HG03103 (cell line): ENCODE results near the gene SIAH2.
"Not testable (repeated sequence)": the region's sequence is repeated elsewhere in the genome, so short reads cannot be mapped to it uniquely, and the experiment has no call there.

Source experiments
- ATAC-seq: cut with Tn5 transposase; IDR thresholded peaks from one replicate; pipeline ENCODE4 v1.9.1; 2021; ENCODE audit warnings: low read depth; ENCODE audit not compliant: unreplicated experiment

SIAH2 gene, protein sequence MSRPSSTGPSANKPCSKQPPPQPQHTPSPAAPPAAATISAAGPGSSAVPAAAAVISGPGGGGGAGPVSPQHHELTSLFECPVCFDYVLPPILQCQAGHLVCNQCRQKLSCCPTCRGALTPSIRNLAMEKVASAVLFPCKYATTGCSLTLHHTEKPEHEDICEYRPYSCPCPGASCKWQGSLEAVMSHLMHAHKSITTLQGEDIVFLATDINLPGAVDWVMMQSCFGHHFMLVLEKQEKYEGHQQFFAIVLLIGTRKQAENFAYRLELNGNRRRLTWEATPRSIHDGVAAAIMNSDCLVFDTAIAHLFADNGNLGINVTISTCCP

DNA sequence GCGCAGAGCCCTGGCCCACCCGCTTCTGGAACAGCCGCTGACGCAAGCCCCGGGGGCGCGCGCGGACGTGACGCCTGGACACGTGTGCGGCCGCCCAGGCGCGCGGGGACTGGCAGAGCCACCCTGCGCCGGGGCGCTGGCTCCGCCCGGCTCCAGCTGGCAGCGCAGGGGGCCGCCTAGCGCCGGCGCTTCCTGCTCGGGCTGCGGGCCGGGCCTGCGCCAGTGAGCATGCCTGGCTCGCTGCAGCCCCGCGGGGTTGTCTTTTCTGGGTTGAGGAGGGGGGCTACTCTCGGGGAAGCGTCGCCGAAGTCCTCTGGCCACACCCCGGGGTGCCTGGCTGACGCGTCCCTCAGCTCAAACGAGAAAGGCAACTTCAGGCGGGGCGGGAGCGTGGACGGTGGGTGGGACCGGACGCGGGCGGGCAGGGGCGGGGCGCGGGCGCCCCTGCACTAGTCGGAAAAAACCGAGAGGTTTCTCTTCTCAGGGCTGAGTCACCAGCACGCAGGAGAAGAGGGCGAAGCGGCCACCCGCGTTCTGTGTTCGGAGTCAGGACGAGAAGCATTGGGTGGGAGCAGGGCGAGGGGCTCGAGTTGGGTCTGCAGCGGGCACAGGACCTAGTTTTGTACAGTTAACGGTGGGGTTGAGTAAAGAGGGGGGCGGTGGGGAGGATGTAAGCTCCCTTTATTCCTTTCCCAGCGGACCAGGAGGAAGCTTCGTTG is at the start of gene SIAH2:
SIAH2 (minus strand) TSS at position 48 of the 719 bp plus-strand sequence. CDS start 320 bp downstream, outside the sequence.
- peak; percentile 43 for ATAC-seq

DNA sequence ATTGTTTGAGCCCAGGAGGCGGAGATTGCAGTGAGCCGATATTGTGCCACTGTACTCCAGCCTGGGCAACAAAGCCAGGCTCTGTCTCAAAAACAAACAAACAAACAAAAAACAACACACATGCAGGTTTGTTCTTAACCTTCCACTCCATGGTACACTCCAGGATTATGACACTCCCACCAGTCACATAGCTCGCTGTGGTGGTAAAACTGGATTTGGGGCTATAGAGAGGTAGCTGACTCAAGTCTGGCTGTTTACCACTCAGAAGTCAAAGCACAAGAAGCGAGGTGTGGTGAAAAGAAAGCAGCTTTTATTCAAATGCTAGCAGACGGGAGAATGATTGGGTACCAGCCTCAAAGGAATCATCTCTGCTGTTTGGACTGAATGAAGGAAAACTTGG is 49.0 kb upstream of the SIAH2 start:
- no peak for ATAC-seq

DNA sequence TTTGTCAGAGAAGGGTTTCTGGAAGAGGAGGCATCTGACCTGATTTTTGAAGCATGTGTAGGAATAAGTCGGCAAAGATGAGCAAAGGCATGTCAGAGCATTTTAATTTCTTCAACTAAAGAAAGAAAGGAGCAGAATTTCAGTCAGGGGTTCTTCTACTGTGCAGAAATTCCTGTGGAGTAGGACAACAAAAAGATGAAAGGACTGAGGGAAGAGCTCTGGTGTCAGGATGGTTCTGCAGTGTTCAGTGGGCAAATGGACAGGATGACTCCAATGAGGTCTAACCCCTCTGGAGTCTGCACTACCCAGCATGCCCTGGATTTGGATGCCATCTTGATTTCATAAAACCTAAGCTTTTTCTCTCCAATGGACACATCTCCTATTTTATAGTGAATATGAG is 47.7 kb upstream of the SIAH2 start:
- no peak for ATAC-seq

DNA sequence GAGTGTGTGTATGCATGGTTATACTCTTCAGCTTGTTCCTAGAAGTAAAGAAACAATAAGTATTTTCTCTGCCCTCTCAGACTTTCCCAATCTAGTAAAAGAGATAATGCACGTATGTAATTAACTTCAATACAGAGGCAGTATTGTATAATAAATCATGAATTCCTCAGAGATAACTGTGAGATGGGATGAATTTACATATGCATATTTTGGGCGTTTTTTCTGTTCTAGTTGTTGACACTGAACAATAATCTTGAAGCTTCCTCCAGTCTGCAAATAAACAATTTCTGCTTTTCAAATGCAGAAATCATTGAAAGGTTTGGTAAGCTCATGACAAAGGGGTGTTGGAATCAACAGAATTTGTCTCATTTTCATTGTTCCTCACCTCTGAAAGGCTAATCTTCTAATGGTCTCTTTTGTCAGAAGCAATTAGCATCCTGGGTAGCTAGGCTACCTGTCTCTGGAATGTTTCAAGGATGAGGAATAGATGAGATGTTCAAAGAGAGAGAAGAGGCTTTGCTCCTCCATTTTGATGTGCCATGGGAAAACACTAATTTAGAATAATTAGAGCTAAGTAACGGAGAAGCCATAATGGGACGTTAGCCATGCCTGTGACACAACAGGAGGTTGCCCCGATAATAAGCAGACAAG is 43.3 kb upstream of the SIAH2 start:
- no peak for ATAC-seq

DNA sequence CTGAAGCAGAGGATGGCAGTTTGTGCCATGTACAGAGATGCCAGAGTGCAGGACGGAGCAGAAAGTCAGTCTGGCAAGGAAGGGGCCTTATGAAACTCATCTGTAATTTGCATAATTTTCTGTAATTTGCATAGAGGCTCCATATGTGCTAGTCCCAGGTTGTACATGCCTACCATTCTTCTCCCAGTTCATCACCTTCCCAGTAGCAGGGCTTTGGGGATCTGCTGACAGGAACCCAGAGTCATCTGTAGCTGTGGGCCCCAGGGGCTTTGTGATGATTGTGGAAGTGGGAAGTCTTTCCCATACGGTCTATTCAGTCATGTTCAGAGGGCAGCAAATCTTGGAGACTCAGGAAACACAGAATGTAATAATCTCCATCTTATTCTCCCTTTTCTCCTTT is 42.4 kb upstream of the SIAH2 start:
- ATAC-seq: no peak

DNA sequence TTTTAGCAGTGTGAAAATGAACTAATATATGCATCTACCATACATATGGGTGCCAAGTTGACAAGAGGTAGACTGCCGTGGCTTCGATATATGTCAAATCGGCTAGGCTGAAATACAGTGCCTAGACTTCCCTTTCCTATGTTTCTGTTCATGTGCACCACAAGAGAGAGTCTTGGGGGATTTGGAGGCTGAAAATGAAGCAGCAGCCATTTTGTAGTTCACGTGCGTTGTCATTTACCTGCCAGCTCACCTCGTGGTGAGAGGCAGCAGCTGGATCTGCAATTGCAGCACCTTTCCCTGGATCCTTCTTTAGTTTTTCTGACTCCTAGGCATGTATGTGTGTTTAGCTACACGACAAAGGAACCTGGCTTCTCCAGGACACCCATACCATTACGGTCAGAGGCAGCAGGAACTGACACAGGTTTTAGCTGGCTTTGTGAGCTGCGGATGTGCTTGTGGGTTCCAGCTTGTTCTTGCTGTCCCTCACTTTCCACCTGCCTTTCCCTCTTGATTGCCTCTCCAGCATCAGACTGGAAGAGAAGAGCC is 40.5 kb upstream of the SIAH2 start:
- no peak for ATAC-seq

DNA sequence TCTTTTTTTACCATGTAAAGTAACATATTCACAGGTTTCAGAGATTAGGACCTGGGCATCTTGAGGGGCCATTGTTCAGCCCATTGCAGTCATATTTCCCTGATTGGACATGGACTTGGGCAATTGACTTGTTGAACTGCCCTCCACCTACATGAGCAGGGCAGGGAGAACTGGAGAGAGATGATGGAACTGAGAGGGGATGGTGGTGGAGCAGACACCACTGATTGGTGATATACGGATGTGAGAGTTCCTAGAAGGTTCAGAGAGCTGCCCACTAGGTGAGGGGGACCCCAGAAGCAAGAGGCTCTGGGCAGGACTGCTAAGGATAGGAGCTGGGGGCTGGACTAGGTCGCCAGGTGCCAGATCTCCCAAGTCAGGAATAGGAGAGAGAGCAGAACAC is 37.8 kb upstream of the SIAH2 start:
- no peak for ATAC-seq

DNA sequence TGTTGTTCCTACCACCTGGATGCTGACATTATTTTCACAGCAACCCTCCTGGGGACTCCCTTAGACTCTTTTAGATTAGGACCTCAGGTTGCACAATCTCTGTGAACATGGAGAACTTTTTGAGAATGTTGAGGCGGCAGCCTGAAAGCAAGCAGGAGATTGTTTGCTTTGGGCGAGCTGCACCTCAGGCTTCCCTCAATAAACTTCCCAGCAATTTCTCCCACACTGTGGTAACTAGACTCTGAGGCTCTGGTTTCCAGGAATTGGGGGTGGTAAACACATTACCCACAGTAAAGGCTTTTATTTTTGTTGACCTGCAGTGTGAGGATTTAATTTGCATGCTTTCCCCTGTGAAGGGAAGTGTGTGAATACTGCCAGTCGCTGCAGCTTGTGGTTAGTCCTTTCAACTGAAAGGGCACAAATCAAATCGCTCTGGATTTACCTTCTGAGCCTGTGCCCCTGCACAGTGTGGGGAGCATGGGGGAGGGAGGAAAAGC is 35.2 kb upstream of the SIAH2 start:
- ATAC-seq: no peak

DNA sequence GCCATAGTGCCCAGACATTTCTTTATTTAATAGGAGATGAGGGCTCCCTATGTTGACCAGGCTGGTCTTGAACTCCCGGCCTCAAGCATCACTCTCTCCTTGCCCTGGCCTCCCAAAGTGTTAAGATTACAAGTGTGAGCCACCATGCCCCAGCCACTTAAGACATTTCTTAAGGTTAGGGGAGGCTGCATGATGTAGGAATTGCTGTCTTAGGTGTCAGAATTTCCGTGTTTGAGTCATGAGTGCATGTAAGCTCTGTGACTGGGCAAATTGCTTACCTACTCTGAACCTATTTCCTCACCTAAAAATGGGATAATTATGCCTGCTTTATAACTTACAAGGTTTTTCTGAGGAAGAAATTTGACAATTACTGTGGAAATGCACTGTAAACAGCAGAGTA is 34.2 kb upstream of the SIAH2 start:
- no peak for ATAC-seq

DNA sequence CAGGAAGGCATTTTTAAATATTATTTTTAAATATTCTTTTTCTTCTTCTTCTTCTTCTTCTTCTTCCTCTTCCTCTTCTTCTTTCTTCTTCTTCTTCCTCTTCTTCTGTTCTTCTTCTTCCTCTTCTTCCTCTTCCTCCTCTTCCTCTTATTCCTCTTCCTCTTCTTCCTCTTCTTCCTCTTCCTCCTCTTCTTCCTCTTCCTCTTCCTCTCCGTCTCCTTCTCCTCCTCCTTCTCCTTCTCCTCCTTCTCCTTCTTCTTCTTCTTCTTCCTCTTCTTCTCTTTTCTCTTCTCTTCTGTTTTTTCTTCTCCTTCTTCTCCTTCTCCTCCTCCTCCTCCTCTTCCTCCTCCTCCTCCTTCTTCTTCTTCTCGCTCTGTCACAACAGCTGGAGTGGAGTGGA is 33.6 kb upstream of the SIAH2 start:
- ATAC-seq: not testable (repeated sequence)

DNA sequence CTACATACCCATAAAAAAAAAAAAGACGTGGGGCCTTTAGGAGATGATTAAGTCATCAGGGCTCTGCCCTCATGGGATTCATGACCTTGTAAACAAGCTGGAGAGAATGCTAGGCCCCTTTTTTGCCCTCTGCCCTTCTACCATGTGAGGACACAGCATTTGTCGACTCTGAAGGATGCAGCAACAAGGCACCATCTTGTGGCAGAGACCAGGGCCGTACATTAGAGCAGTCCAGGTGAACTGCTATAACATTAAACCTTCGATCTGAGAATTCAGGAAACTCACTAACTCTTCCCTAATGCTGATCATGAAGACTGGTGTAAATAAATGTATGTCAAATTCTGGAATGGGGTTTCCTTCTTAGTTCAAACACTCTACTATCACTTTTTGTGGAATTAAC is 30.7 kb upstream of the SIAH2 start:
- no peak for ATAC-seq

DNA sequence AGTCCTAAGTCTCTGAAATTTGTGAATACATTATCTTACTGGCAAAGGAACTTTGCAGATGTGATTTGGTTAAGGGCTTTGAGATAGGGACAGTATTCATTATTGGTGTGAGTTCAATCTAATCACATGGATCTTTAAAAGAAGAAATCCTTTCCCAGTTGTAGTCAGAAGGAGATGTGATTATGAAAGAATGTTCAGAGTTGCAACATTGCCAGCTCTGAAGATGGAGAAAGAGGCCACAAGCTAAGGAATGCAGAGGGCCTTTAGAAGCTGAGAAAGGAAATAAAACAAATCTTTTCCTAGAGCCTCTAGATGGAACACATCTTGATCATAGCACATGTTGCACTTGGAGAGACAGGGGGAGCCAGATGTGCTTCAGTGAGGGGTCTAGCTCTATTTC is 27.7 kb upstream of the SIAH2 start:
- ATAC-seq: no peak

DNA sequence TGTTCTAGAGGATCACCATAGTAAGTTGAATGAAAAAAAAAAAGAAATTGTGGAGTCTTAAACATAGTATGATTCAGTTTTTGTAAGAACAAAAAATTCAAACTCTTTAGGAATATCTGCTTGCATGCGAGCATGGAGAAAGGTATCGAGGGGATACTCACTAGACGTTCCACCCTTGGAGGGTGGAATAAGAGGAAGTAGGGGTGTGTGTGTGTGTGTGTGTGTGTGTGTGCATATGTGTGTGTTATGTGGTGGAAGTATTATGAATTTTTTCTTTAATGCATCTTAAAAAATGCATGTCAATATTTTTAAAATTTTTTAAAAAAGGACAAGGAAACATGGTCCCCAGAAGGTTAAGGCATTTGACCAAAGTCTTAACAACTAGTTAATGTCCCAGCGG is 26.5 kb upstream of the SIAH2 start:
- no peak for ATAC-seq

DNA sequence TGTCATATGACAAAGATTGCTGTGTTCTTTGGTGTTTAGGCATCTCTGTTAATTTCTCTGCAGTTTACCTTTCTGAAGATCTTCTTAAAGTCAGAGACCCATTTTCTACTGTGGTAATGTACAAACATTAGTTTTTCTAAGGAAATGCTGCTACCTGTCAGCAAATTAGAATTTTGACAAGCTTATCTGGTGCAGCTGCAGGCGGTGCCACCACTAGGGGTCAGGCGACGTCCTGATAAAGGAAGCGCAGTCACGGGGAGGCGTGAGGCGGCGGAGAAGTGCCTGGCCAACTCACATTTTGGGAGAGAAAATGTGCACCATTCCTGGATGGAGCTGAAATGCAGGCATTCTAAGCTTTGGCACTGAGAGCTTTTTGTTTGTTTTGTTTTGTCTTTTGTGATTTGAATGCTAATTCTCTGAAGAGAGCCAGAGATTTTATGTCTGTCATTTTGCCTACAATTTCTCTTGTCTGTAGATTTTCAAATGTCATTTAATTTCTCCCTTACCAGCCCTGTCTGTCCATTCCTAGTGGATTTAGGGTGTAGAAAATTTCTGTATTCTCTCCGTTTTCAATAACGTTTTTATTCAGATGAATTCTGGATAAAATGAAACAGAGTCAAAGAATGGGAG is 24.9 kb upstream of the SIAH2 start:
- ATAC-seq: peak; percentile 55

DNA sequence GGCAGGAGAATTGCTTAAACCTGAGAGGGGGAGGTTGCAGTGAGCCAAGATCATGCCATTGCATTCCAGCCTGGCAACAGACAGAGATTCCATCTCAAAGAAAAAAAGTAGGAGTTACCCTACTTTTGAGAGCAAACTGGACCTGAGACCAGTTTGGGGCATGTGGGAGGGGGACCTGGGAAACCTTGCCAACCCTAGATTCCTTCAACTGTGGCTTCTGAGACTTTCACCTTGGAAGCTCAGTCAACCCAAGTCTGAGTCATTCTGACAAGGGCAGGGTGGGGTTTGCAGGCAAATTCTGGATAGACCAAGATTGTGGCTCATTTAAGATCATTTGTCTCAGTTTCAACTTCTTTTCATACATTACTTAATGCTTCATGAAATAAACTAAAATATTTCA is 23.8 kb upstream of the SIAH2 start:
- ATAC-seq: no peak

DNA sequence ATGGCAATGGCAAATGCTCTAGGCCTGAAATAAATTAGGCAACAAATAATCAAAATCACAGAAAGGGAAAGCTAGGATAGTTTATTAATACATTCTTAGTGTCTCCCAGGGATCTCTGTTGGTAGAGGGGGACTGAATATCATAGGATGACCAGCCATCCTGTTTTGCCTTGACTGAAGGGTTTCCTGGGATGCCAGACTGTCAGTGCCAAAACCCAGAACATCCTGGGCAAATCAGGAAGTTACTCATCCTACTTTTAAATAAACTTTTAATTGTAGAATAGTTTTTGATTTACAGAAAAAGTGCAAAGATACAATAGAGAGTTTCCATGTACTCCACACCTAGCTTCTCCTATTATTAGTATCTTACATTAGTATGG is 21.8 kb upstream of the SIAH2 start:
- ATAC-seq: no peak

DNA sequence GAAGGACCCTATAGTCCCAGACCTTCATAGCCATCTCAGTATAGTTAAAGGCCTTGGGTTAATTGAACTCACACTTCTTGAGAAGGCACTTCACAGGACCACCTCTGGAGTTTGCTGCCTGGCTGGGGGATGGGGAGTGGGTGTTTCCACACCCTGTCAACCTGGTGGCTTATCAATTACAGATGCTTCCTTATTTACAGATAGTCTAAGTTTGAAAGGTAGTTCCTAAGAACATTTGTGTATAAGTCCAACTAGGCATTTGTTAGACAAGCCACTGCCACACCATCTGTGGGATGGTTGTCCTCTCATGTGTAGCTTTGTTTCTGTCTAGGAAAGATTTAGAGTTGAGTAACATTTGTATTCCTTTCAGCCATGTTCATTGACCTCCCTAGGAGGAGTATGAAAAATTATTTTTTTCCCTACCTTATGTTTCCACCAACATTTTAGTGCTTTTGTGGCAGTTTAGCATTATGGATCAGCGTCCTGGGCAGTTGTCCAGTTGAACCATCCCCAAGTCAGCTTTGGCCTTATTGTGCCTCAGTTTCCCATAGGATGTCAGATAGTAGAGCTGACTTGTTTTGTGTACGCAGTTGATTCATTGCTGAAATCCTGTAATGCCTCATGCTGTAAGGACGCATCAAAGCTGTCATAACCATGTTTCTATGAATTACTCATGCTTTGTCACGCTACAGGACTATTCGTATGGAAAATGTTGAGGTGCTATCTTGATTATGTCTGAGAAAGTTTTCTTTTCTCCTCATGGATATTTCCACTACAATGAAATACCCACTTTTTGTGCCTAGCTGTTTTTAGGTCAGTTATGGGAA is 21.2 kb upstream of the SIAH2 start:
- peak; percentile 54 for ATAC-seq

DNA sequence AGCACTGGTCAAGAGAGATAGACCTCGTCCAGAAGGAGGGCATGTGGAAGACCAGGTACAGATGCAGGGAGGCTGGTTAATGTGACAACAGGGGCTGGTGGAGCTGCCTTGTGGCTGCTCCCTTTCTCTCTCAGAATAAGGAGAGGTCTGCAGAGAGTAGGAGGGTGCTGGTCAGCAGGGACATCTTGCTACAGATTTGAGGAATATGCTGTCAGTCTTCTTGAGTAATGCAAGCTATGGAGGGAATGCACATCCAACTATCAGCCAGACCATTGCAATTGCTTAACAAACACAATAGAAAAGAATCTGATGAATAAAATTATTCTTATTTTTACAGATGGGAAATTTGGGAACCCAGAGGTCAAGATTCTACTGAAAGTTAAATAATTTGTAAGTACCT is 20.3 kb upstream of the SIAH2 start:
- ATAC-seq: no peak

DNA sequence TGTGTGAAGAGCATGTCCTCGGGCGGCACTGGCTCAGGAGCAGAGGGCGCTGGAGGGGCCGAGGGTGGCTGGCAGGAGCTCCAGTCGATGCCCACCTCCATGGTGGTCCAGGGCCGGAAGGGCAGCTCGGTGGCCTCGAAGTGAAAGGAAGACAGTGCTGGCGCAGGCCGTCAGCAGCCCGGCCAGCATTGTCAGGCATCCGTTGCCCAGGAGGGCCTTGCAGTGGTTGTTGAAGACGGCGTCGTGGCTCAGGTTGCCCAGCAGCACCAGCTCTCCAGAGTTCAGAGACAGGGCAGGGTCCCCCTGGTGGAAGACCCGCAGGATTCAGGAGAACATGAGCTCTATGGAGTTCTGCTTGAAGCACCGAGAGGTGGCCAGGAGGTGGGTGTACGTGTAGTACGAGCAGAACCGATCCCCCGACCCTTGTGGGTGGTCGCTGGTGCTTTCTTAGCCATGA is 16.5 kb upstream of the SIAH2 start:
- ATAC-seq: no peak
